ENCODE measurements around the gene MEAF6.
"Not testable (repeated sequence)": the region's sequence is repeated elsewhere in the genome, so short reads cannot be mapped to it uniquely, and the experiment has no call there.

Gene MEAF6

DNA sequence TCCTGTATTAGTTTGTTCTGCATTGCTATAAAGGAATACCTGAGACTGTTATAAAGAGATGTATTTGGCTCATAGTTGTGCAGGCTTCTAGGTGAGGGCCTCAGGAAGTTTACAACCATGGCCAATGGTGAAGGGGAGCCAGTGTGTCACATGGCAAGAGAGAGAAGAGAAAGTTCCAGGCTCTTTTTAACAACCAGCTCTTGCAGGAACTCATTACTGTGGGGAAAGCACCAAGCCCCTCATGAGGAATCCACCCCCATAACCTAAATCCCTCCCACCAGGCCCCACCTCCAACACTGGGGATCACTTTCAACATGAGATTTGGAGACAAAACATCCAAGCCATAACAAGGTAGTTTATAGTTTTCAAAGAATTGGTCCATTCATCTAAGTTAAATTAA lies 5.0 kb upstream of the MEAF6 start:
- Histone ChIP-seq H2AFZ (ENCODE audit: low read depth, low read length, severe bottlenecking) (no peak overlapping the region), H3K36me3 (ENCODE audit: low read length) (no peaks in the 10 kb centered on the region), H3K9me2 (replicated peaks; ENCODE audit: insufficient read depth, low read length) (no peaks in the 10 kb centered on the region), H3K27ac (ENCODE audit: low read depth, low read length) (no peak overlapping the region), H3K4me2 (ENCODE audit: low read depth, low read length, poor library complexity, severe bottlenecking) (no peak overlapping the region), H4K20me1 (ENCODE audit: low read depth, low read length) (no peaks in the 10 kb centered on the region), H3K79me2 (ENCODE audit: insufficient read depth, low read length) (no peaks in the 10 kb centered on the region), H3K27me3 (ENCODE audit: low read length) (no peaks in the 10 kb centered on the region), H3K4me3 (ENCODE audit: insufficient read depth, low read length, poor library complexity, severe bottlenecking) (no peak overlapping the region), H3K9ac (ENCODE audit: low read length) (no peak overlapping the region), H3F3A (ENCODE audit: insufficient read depth) (no peaks in the 10 kb centered on the region), H3K9me3 (ENCODE audit: insufficient read depth, low read length) (no peaks in the 10 kb centered on the region)
- TF ChIP-seq, protein P1, sequence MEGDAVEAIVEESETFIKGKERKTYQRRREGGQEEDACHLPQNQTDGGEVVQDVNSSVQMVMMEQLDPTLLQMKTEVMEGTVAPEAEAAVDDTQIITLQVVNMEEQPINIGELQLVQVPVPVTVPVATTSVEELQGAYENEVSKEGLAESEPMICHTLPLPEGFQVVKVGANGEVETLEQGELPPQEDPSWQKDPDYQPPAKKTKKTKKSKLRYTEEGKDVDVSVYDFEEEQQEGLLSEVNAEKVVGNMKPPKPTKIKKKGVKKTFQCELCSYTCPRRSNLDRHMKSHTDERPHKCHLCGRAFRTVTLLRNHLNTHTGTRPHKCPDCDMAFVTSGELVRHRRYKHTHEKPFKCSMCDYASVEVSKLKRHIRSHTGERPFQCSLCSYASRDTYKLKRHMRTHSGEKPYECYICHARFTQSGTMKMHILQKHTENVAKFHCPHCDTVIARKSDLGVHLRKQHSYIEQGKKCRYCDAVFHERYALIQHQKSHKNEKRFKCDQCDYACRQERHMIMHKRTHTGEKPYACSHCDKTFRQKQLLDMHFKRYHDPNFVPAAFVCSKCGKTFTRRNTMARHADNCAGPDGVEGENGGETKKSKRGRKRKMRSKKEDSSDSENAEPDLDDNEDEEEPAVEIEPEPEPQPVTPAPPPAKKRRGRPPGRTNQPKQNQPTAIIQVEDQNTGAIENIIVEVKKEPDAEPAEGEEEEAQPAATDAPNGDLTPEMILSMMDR (IDR thresholded peaks at IDR 0.05; ENCODE audit: insufficient read depth, low read length, poor library complexity, severe bottlenecking): no peak
- TF ChIP-seq EZH2phosphoT487 (conservative IDR thresholded peaks at IDR 0.05; ENCODE audit: low read length): no peak

DNA sequence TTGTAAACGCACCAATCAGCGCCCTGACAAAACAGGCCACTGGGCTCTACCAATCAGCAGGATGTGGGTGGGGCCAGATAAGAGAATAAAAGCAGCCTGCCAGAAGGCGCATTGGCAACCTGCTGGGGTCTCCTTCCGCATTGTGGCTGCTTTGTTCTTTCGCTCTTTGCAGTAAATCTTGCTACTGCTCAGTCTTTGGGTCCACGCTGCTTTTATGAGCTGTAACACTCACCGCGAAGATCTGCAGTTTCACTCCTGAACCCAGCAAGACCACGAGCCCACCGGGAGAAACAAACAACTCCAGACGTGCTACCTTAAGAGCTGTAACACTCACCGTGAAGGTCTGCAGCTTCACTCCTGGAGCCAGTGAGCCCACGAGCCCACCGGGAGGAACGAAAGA lies 4.4 kb upstream of the MEAF6 start:
- H3K9me3 ChIP-seq (ENCODE audit: insufficient read depth, low read length); H3K27me3 ChIP-seq (ENCODE audit: low read length); H3K9me2 ChIP-seq (replicated peaks; ENCODE audit: insufficient read depth, low read length); H3K79me2 ChIP-seq (ENCODE audit: insufficient read depth, low read length); H3K4me2 ChIP-seq (ENCODE audit: low read depth, low read length, poor library complexity, severe bottlenecking); H3K9ac ChIP-seq (ENCODE audit: low read length); H3K27ac ChIP-seq (ENCODE audit: low read depth, low read length); H3K4me3 ChIP-seq (ENCODE audit: insufficient read depth, low read length, poor library complexity, severe bottlenecking); H3F3A ChIP-seq (ENCODE audit: insufficient read depth); H2AFZ ChIP-seq (ENCODE audit: low read depth, low read length, severe bottlenecking); H4K20me1 ChIP-seq (ENCODE audit: low read depth, low read length); H3K36me3 ChIP-seq (ENCODE audit: low read length): not testable (repeated sequence)

DNA sequence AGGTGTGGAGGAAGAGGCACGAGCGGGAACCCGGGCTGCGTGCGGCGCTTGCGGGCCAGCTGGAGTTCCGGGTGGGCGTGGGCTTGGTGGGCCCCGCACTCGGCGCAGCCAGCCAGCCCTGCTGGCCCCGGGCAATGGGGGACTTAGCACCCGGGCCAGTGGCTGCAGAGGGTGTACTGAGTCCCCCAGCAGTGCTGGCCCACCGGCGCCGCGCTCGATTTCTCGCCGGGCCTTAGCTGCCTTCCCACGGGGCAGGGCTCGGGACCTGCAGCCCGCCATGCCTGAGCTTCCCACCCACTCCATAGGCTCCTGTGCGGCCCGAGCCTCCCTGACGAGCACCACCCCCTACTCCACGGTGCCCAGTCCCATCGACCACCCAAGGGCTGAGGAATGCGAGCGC lies 3.7 kb upstream of the MEAF6 start:
- not testable (repeated sequence) for H3K27ac ChIP-seq (ENCODE audit: low read depth, low read length); H2AFZ ChIP-seq (ENCODE audit: low read depth, low read length, severe bottlenecking); H3K4me2 ChIP-seq (ENCODE audit: low read depth, low read length, poor library complexity, severe bottlenecking); H3K36me3 ChIP-seq (ENCODE audit: low read length); H3K9me3 ChIP-seq (ENCODE audit: insufficient read depth, low read length); H3F3A ChIP-seq (ENCODE audit: insufficient read depth); H4K20me1 ChIP-seq (ENCODE audit: low read depth, low read length); H3K9ac ChIP-seq (ENCODE audit: low read length); H3K9me2 ChIP-seq (replicated peaks; ENCODE audit: insufficient read depth, low read length); H3K4me3 ChIP-seq (ENCODE audit: insufficient read depth, low read length, poor library complexity, severe bottlenecking); H3K27me3 ChIP-seq (ENCODE audit: low read length)
- peaks cover 10% of the 10 kb centered on the region for H3K79me2 ChIP-seq (ENCODE audit: insufficient read depth, low read length)

DNA sequence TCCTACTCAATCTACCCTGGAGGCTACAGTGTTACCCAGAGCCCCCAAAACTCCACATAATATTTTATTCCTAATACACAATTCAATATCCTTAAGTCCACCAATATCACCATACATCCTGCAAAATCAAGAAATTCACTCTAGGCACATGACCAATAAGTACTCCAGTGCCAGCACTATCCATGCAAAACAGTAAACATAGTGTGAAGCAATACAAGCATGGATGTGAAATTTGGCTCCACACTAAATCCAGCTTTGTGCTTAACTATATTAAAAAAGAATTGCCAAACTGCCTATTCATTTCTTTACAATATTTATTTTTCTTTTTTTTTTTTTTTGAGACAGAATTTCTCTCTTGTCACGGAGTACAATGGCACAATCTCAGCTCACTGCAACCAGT lies 3.0 kb upstream of the MEAF6 start:
- no peak overlapping the region for H3K27ac ChIP-seq (ENCODE audit: low read depth, low read length)
- no peaks in the 10 kb centered on the region for H3K9me3 ChIP-seq (ENCODE audit: insufficient read depth, low read length)
- peaks cover 15% of the 10 kb centered on the region for H3K79me2 ChIP-seq (ENCODE audit: insufficient read depth, low read length)
- no peaks in the 10 kb centered on the region for H3K9me2 ChIP-seq (replicated peaks; ENCODE audit: insufficient read depth, low read length)
- no peaks in the 10 kb centered on the region for H3K36me3 ChIP-seq (ENCODE audit: low read length)
- TF ChIP-seq, protein P1 (IDR thresholded peaks at IDR 0.05; ENCODE audit: insufficient read depth, low read length, poor library complexity, severe bottlenecking): no peak
- TF ChIP-seq EZH2phosphoT487 (conservative IDR thresholded peaks at IDR 0.05; ENCODE audit: low read length): no peak
- H3F3A ChIP-seq (ENCODE audit: insufficient read depth): no peaks in the 10 kb centered on the region
- H3K4me3 ChIP-seq (ENCODE audit: insufficient read depth, low read length, poor library complexity, severe bottlenecking): no peak overlapping the region
- H3K9ac ChIP-seq (ENCODE audit: low read length): no peak overlapping the region
- no peaks in the 10 kb centered on the region for H3K27me3 ChIP-seq (ENCODE audit: low read length)
- H4K20me1 ChIP-seq (ENCODE audit: low read depth, low read length): no peaks in the 10 kb centered on the region
- H3K4me2 ChIP-seq (ENCODE audit: low read depth, low read length, poor library complexity, severe bottlenecking): no peak overlapping the region
- H2AFZ ChIP-seq (ENCODE audit: low read depth, low read length, severe bottlenecking): no peak overlapping the region
